ENCODE results near the gene RNU7-1.
"Not testable (repeated sequence)": the region's sequence is repeated elsewhere in the genome, so short reads cannot be mapped to it uniquely, and the experiment has no call there.

The RNU7-1 gene
- total RNA-seq: 0 reads per million in 2 donors

- peak; percentile 63 for DNase-seq
Observed at GRCh38 chr12:6943722-6944380, at the start of gene RNU7-1, which contains the start of gene C12orf57. Gene RNU7-1, plus strand, starts transcription at chr12:6943816. Gene C12orf57, plus strand, starts transcription at chr12:6944022. Its CDS starts 100 bp downstream, at chr12:6944122.

- no peak for DNase-seq
Observed at GRCh38 chr12:6894321-6894720, 49.3 kb upstream of the RNU7-1 start.

- no peak for DNase-seq
Observed at GRCh38 chr12:6896846-6897435, 46.7 kb upstream of the RNU7-1 start.

GRCh38 chr12:6899427-6899826 lies 44.2 kb upstream of the RNU7-1 start:
- DNase-seq: no peak

- DNase-seq: no peak
Observed at GRCh38 chr12:6899837-6900519, 43.6 kb upstream of the RNU7-1 start.

- no peak for DNase-seq
Observed at GRCh38 chr12:6902448-6902847, 41.2 kb upstream of the RNU7-1 start.

- DNase-seq: no peak
Observed at GRCh38 chr12:6903722-6904121, 39.9 kb upstream of the RNU7-1 start.

GRCh38 chr12:6904280-6905276 lies 39.0 kb upstream of the RNU7-1 start, which contains the start of gene LRRC23:
Gene LRRC23, plus strand, starts transcription at chr12:6904822. Its CDS starts 812 bp downstream, at chr12:6905634.
- DNase-seq: peak; percentile 85

GRCh38 chr12:6905414-6906040 lies 38.1 kb upstream of the RNU7-1 start:
- DNase-seq: no peak

GRCh38 chr12:6908141-6908540 lies 35.5 kb upstream of the RNU7-1 start:
- not testable (repeated sequence) for DNase-seq

GRCh38 chr12:6909421-6910145 lies 34.0 kb upstream of the RNU7-1 start:
- no peak for DNase-seq

- no peak for DNase-seq
Observed at GRCh38 chr12:6912164-6912935, 31.3 kb upstream of the RNU7-1 start.

GRCh38 chr12:6914246-6914946 lies 29.2 kb upstream of the RNU7-1 start, which contains the start of gene ENO2:
Gene ENO2, plus strand, starts transcription at chr12:6914580. Its CDS starts 1,253 bp downstream, at chr12:6915833.
- peak; percentile 83 for DNase-seq

GRCh38 chr12:6914947-6915788 lies 28.4 kb upstream of the RNU7-1 start:
- DNase-seq: no peak

- no peak for DNase-seq
Observed at GRCh38 chr12:6915789-6916285, 27.8 kb upstream of the RNU7-1 start.

GRCh38 chr12:6916426-6917200 lies 27.0 kb upstream of the RNU7-1 start:
- DNase-seq: no peak

GRCh38 chr12:6917491-6918231 lies 26.0 kb upstream of the RNU7-1 start:
- no peak for DNase-seq

Data from activated gamma-delta T cell (primary cell).